ENCODE measurements around the gene MUC22.
A peak's percentile ranks its signal among the peaks of the same experiment; 100 is the strongest.
"Not testable (repeated sequence)": the region's sequence is repeated elsewhere in the genome, so short reads cannot be mapped to it uniquely, and the experiment has no call there.

The MUC22 gene

GRCh38 chr6:31010393-31011060 is at the start of gene MUC22:
MUC22 (plus strand) TSS chr6:31010474; CDS start chr6:31010707, 233 bp downstream.
- peak; percentile 55 for DNase-seq

- DNase-seq: no peak
Observed at GRCh38 chr6:30960907-30961673, 49.2 kb upstream of the MUC22 start.

- no peak for DNase-seq
Observed at GRCh38 chr6:30962716-30963115, 47.6 kb upstream of the MUC22 start.

GRCh38 chr6:30963641-30964040 is 46.6 kb upstream of the MUC22 start:
- no peak for DNase-seq

GRCh38 chr6:30964075-30964474 is 46.2 kb upstream of the MUC22 start:
- DNase-seq: no peak

- no peak for DNase-seq
Observed at GRCh38 chr6:30965140-30965601, 45.1 kb upstream of the MUC22 start.

- no peak for DNase-seq
Observed at GRCh38 chr6:30966154-30966553, 44.1 kb upstream of the MUC22 start.

GRCh38 chr6:30969171-30969570 is 41.1 kb upstream of the MUC22 start:
- not testable (repeated sequence) for DNase-seq

GRCh38 chr6:30970946-30971345 is 39.3 kb upstream of the MUC22 start:
- no peak for DNase-seq

GRCh38 chr6:30972816-30973215 is 37.5 kb upstream of the MUC22 start:
- no peak for DNase-seq

GRCh38 chr6:30974490-30975252 is 35.6 kb upstream of the MUC22 start:
- DNase-seq: no peak

- no peak for DNase-seq
Observed at GRCh38 chr6:30979141-30979540, 31.1 kb upstream of the MUC22 start.

GRCh38 chr6:30979690-30980089 is 30.6 kb upstream of the MUC22 start:
- no peak for DNase-seq

- no peak for DNase-seq
Observed at GRCh38 chr6:30981942-30982772, 28.1 kb upstream of the MUC22 start.

- no peak for DNase-seq
Observed at GRCh38 chr6:30983439-30983838, 26.8 kb upstream of the MUC22 start, which contains the start of gene MUC21. MUC21 (plus strand) TSS chr6:30983718; CDS start chr6:30983959, 241 bp downstream.

- DNase-seq: peak; percentile 22
Observed at GRCh38 chr6:30985490-30985889, 24.8 kb upstream of the MUC22 start.

GRCh38 chr6:30987304-30987703 is 23.0 kb upstream of the MUC22 start:
- no peak for DNase-seq

- DNase-seq: no peak
Observed at GRCh38 chr6:30988209-30988825, 22.0 kb upstream of the MUC22 start.

GRCh38 chr6:30990422-30991086 is 19.7 kb upstream of the MUC22 start:
- peak; percentile 32 for DNase-seq

- DNase-seq: no peak
Observed at GRCh38 chr6:30991891-30992290, 18.4 kb upstream of the MUC22 start.

- DNase-seq: no peak
Observed at GRCh38 chr6:30997301-30997700, 13.0 kb upstream of the MUC22 start.

All from activated CD4-positive, alpha-beta T cell treated with anti-CD3 and anti-CD28 coated beads for 48 hours (primary cell).